GM12878 (cell line): ENCODE results near the gene TRIM4. TPM values are rescaled to one million over a fixed set of nuclear protein-coding genes. Genes with fewer than 3 reads are reported as not detected.

ENCODE experiments used
- ATAC-seq: fragments of 200-7000 bp; cut with Tn5 transposase; 3 replicates; pipeline ENCODE4 v1.9.1; 2020; ENCODE audit warnings: mild to moderate bottlenecking, moderate library complexity
- BruUV-seq: library from RNA; stranded (reverse); fragments of 400-500 nt; replicated peaks from 2 replicates; lab custom pipeline; 2021; lab: Mats Ljungman, UMichigan
- CTCF ChIA-PET: fragments of 300-600 bp; sonication (Branson Sonifier 250); formaldehyde crosslinking; extraction: SDS; loops from one replicate; lab custom pipeline; 2021; ENCODE audit warnings: inconsistent platforms; lab: Yijun Ruan, JAX
- POLR2A ChIA-PET: fragments of 350-600 bp; formaldehyde crosslinking; extraction: SDS; loops from one replicate; lab custom pipeline; 2021; ENCODE audit warnings: inconsistent platforms; lab: Charles Lee
- RAD21 ChIA-PET: fragments of 300-600 bp; sonication (Branson Sonifier 250); formaldehyde crosslinking; loops from one replicate; lab custom pipeline; 2023; ENCODE audit warnings: antibody characterized with exemption; ENCODE audit not compliant: unreplicated experiment; lab: Charles Lee
- SMC1A ChIA-PET: fragments of 300-600 bp; sonication (Branson Sonifier 250); formaldehyde crosslinking; loops from one replicate; lab custom pipeline; 2023; ENCODE audit not compliant: unreplicated experiment, uncharacterized antibody; lab: Charles Lee
- DNase-seq: peaks from one replicate; pipeline ENCODE4 v3.0.0-alpha.2; 2011; ENCODE audit warnings: low read depth, low spot score
- FAIRE-seq: peaks from 3 replicates; lab custom pipeline; 2011; peaks lifted over from hg19 to GRCh38; lab: Jason Lieb, UNC
- H2AFZ ChIP-seq: 2 replicates; pipeline ENCODE4 v1.6.0; 2011; ENCODE audit warnings: low read depth, low read length, control low read depth; ENCODE audit not compliant: control insufficient read depth
- H3K27ac ChIP-seq: 2 replicates; pipeline ENCODE4 v1.5.1; 2011; ENCODE audit warnings: control low read depth; ENCODE audit not compliant: control insufficient read depth, insufficient read depth
- H3K27me3 ChIP-seq, 2 experiments: replicated peaks in 1 of 2; 2 replicates each; pipeline versions ENCODE4 v1.6.0 to v1.6.1; 2011; ENCODE audit warnings: low read length in 1 of 2; ENCODE audit not compliant: control insufficient read depth in 2 of 2, insufficient read depth in 2 of 2
- H3K36me3 ChIP-seq, 2 experiments: 2 replicates each; pipeline ENCODE4 v1.5.1; 2011; ENCODE audit warnings: low read length in 1 of 2; ENCODE audit not compliant: control insufficient read depth in 2 of 2, insufficient read depth in 2 of 2
- H3K4me1 ChIP-seq: 2 replicates; pipeline ENCODE4 v1.6.1; 2011; ENCODE audit warnings: mild to moderate bottlenecking, low read length, moderate library complexity, mixed read lengths; ENCODE audit not compliant: control insufficient read depth, insufficient read depth
- H3K4me2 ChIP-seq: 2 replicates; pipeline ENCODE4 v1.6.0; 2011; ENCODE audit warnings: control low read depth; ENCODE audit not compliant: control insufficient read depth, insufficient read depth
- H3K4me3 ChIP-seq: fragments of 200-600 bp; sonication (generic); 2 replicates; pipeline ENCODE4 v1.5.1; 2016
- H3K79me2 ChIP-seq: 2 replicates; pipeline ENCODE4 v1.6.0; 2011; ENCODE audit warnings: low read length; ENCODE audit not compliant: control insufficient read depth, insufficient read depth
- H3K9ac ChIP-seq: 2 replicates; pipeline ENCODE4 v1.8.0; 2011; ENCODE audit warnings: low read length, control low read depth, mixed read lengths; ENCODE audit not compliant: control insufficient read depth, insufficient read depth
- H3K9me3 ChIP-seq: replicated peaks from 3 replicates; pipeline ENCODE4 v1.5.1; 2011; ENCODE audit warnings: mild to moderate bottlenecking, low read length; ENCODE audit not compliant: control insufficient read depth, insufficient read depth
- H4K20me1 ChIP-seq: 2 replicates; pipeline ENCODE4 v1.6.0; 2011; ENCODE audit not compliant: control insufficient read depth, insufficient read depth
- IKZF2 ChIP-seq, 2 experiments: fragments of 450-650 bp; IDR thresholded peaks; 2 replicates each; pipeline ENCODE4 v1.6.1; 2017; ENCODE audit warnings: mild to moderate bottlenecking in 2 of 2, moderate library complexity in 2 of 2
- KLF5 ChIP-seq: fragments of 450-650 bp; IDR thresholded peaks from 2 replicates; pipeline ENCODE4 v1.6.1; 2014; ENCODE audit warnings: mild to moderate bottlenecking; ENCODE audit not compliant: partially characterized antibody
- RCOR1 ChIP-seq: conservative IDR thresholded peaks from 2 replicates; pipeline ENCODE4 v1.6.1; 2012; ENCODE audit warnings: low read depth, low read length, improper control_type of control experiment
- RUNX3 ChIP-seq: IDR thresholded peaks from 2 replicates; pipeline ENCODE4 v1.6.1; 2012; ENCODE audit warnings: low read length, inconsistent platforms
- WGBS: methylation state at CpG from one replicate; pipeline ENCODE4 v1.1.6; 2016; ENCODE audit warnings: low lambda C conversion rate; ENCODE audit not compliant: insufficient replicate concordance, insufficient coverage; ENCODE audit errors: missing lambda C conversion rate; 5-methylcytosine and 5-hydroxymethylcytosine counted together
- in situ Hi-C: fragments of 300-500 bp; cut with MboI; formaldehyde crosslinking; loops from 9 replicates; pipeline ENCODE4 v1.14.3; 2018; ENCODE audit warnings: mixed read lengths
- intact Hi-C: fragments of 100-400 bp; cut with micrococcal nuclease; formaldehyde crosslinking; loops from one replicate; pipeline ENCODE4 v1.14.2; 2022; ENCODE audit not compliant: unreplicated experiment
- polyA plus RNA-seq, 11 experiments: library from polyadenylated mRNA; depleted of rRNA in 4 of 11; unstranded in 6 of 11; stranded (reverse) in 5 of 11; fragments of >200 nt; fragmentation: Nextera tagmentation in 4 of 11; fragmentation: Illumina TruSeq in 1 of 11; extraction: Ambion mirVana in 4 of 11; extraction: Trizol in 1 of 11; gene quantifications; 1 replicate in 1 of 11; 2 replicates in 10 of 11; pipeline versions ENCODE4 v1.2.1 to v1.2.3, GENCODE V29; 2011 to 2016; ENCODE audit warnings: inconsistent platforms in 2 of 11, missing spikeins in 2 of 11, low read depth in 1 of 11
- total RNA-seq, 4 experiments: library from RNA; depleted of rRNA in 3 of 4; stranded (reverse); fragments of >200 nt in 3 of 4; fragmentation: Illumina TruSeq in 1 of 4; extraction: Trizol in 1 of 4; gene quantifications; 2 replicates each; pipeline versions ENCODE4 v1.2.1 to v1.2.3, GENCODE V29; 2013 to 2021

TRIM4 gene
- total and polyA plus RNA-seq, 10 of the 15 experiments (the other 5 are each of a cell fraction or from before 2014, with no cell fraction given): 4.8 to 21.8 (median 17.9) TPM

DNA sequence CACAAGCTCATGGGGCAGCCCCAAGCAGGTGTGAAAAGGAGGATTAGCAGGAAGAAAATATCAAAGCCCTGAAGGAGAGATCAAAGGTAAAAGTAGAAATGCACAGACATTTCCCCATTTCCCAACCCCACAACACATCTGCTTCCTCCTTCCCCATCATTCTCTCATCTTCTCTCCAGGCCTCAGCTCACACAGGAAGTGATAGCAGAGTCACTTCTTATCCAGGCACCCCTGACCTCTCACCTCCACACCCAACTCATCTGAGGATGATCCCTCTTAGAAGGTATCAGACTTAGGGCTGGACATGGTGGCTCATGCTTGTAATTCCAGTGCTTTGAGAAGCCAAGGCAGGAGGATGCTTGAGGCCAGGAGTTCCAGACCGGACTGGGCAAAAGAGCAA is 28.3 kb upstream of the TRIM4 start:
- in situ Hi-C loops (no loop called here), intact Hi-C loops (no loop called here)
- BruUV-seq: no TSS peak
- no peaks in the 10 kb centered on the region; the same call in 2 of the 3 replicates for H3K9me3 ChIP-seq
- H2AFZ ChIP-seq: no peak overlapping the region
- no peak for DNase-seq
- no peaks in the 10 kb centered on the region for H3K4me1 ChIP-seq
- no peak overlapping the region for H3K9ac ChIP-seq
- ChIA-PET CTCF (interaction anchor here (1.3 kb wide), 1 partner anchor 34 kb away, joined by 4 read pairs; no protein-coding TSS in a partner anchor), SMC1A (no interaction called here), POLR2A (no interaction called here), RAD21 (no interaction called here)
- no peak overlapping the region for H3K4me3 ChIP-seq
- H3K4me2 ChIP-seq: no peak overlapping the region
- TF ChIP-seq RUNX3 (no peak), KLF5 (no peak), IKZF2 (IDR thresholded peaks at IDR 0.05) (no peak)
- H3K79me2 ChIP-seq: no peaks in the 10 kb centered on the region
- H3K36me3 ChIP-seq: no peaks in the 10 kb centered on the region
- no peak overlapping the region for H3K27ac ChIP-seq
- FAIRE-seq: no peak
- WGBS: 36% methylated on average over 1 of the region's 1 CpG
- no peak for ATAC-seq
- no peaks in the 10 kb centered on the region for H4K20me1 ChIP-seq
- H3K27me3 ChIP-seq: no peaks in the 10 kb centered on the region

DNA sequence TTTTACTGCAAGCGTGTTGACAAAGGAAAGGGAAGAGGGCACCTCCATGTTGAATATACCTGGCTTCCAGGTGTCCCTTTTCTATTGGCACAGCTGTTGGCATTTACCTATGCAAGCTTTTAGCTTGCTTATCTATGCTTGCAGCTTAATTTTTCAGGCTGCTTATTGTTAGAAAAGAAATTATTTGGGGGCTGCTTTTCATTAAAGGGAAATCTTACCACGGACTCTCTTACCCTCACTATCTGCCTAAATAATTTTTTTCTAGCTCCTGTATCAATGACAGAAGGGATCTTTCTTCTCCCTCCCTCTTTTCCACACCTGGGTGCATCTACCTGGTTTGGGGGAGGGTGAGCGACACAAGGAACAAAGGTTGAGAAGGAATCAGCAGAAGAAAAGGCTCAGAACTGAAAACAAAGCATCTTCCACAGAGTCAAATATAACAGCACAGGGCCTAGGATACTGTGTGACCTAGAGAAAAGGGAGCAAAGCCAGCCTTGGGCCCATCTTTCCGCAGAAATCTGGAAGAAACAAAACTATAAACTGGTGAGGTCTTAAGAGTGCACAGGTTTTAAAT is 25.3 kb upstream of the TRIM4 start:
- Histone ChIP-seq H3K79me2 (no peaks in the 10 kb centered on the region), H3K4me2 (no peak overlapping the region), H4K20me1 (no peaks in the 10 kb centered on the region), H3K4me1 (no peaks in the 10 kb centered on the region), H3K4me3 (no peak overlapping the region), H3K9me3 (no peaks in the 10 kb centered on the region), H2AFZ (no peak overlapping the region), H3K36me3 (no peaks in the 10 kb centered on the region), H3K27me3 (no peaks in the 10 kb centered on the region), H3K9ac (no peak overlapping the region), H3K27ac (no peak overlapping the region)
- in situ Hi-C loops (no loop called here), intact Hi-C loops (no loop called here)
- ATAC-seq (no peak), FAIRE-seq (no peak), DNase-seq (no peak)
- no peak for TF ChIP-seq RCOR1
- SMC1A ChIA-PET: no interaction called here
- RAD21 ChIA-PET: no interaction called here
- WGBS: 46% methylated on average over 4 of the region's 4 CpGs
- BruUV-seq: no TSS peak
- CTCF ChIA-PET: interaction anchor here (1.1 kb wide), 2 partner anchors 47 to 644 kb away, joined by 3 read pairs; no protein-coding TSS in a partner anchor
- POLR2A ChIA-PET: no interaction called here
